GM20431 (cell line): ENCODE data around the gene GTF3C5.

ENCODE experiments used
- in situ Hi-C: fragments of 300-500 bp; cut with MseI, MboI; formaldehyde crosslinking; loops from one replicate; pipeline ENCODE4 v1.15.0; 2020; ENCODE audit warnings: low sequenced_read_pairs; ENCODE audit not compliant: unreplicated experiment

GTF3C5 gene

DNA sequence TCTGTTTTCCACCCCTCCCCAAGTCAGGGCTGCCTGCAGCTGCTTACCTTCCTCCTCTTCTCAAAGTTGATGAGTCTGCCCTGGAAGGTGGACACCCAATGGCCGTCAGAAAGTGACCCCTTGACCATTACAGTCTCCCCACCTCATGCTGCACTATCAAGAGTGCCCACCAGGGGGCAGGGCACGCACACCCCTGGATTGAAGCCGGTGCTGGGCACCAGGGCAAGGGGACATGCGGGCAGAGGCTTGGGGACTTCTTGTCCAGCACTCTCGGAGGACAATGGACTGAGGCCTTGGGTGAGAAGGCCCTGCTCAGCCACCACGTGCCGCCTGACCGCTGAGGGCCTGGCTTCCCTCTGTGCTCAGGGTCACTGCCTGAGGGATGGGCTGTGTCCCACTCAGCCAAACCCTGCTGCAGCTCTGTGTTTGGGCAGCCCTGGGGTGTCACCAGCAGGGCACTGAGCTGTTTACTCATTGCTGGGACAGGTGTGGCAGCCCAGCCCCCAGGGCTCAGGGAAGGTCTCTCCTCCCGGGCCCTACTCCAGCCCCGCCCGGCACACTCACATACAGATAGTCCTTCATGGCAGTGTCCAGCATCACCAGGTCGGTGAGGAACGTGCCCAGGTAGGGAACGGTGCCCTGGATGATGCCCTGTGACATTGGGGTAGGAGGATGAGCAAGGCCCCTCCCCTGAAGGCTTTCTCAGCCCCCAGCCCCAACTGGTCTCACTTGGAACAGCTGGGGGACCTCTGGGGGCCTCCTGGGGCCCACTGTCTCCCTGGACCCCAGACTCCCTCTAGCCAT, 72.6 kb downstream of the GTF3C5 start:
- in situ Hi-C loops, result no loop called here

DNA sequence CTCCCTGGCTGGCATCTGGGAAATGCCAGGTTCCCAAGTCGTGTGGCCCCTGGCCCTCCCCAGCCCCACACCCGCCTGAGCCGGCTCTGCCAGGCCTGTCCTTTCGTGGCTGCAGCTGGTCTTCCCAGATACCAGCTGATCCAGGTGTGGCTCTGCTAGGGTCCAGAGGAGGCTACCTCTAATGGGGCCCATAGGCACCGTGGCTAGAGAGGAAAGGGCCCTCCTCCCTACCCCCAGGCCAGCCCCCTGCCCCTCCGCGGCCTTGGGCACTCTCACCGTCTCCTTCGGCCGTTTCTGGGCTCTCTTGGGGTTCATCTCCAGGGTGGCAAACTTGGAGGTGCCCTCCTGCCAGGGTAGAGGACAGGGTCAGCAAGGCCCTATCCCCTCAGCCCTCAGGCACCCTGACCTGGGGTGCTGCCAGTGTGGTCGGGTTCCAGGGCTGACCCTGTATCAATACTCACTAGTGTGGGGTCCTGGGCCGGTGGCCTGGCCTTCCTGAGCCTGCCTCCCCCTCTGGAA, 73.2 kb downstream of the GTF3C5 start:
- in situ Hi-C loops, result no loop called here

DNA sequence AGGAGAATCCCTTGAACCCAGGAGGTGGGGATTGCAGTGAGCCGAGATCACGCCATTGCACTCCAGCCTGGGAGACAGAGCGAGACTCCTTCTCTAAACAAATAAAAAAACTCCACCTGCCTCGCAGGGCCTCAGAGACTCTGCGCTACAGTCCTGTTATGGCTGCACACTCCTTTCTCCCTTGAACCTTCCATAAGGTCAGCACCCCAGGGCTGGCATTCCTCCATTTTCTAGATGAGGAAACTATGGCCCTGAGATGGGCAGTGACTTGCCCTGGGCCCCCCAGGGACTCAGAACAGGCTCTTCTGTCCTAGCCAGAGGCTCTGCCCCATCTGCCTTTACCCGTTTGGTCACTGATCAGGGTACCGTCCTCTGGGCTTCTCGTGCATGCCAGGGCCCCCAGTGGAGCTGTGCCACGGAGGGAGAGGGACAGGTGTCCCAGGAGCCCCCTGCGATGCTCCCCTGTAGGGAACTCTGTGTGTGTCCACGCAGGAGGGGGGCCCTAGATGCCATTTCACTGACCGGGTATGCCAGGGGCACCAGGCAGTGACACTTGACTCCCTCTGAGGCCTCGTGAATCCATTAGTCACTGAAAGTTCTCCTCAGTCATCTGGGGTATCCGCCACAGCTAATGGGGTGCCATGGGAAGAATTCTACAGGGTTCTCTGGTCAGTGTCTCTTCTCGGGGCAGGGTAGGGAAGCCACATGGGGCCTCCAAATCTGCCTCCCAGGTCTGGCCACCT, 74.1 kb downstream of the GTF3C5 start:
- in situ Hi-C loops, result no loop called here

DNA sequence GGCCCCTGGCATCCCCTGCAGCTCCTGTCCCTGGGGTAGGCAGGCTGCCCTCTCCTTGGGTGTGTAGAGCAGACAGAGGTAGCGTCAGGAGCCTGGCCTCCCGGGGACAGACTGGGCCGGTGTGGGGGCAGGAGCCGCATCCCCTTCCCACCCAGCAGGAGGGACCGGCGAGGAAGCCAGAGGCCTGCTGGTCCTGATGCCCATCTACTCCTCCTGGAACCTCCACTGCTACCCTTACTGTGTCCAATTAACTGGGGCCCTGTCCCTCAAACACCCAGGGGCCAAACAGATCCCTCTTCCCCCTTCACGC, 74.6 kb downstream of the GTF3C5 start:
- in situ Hi-C loops, result no loop called here

DNA sequence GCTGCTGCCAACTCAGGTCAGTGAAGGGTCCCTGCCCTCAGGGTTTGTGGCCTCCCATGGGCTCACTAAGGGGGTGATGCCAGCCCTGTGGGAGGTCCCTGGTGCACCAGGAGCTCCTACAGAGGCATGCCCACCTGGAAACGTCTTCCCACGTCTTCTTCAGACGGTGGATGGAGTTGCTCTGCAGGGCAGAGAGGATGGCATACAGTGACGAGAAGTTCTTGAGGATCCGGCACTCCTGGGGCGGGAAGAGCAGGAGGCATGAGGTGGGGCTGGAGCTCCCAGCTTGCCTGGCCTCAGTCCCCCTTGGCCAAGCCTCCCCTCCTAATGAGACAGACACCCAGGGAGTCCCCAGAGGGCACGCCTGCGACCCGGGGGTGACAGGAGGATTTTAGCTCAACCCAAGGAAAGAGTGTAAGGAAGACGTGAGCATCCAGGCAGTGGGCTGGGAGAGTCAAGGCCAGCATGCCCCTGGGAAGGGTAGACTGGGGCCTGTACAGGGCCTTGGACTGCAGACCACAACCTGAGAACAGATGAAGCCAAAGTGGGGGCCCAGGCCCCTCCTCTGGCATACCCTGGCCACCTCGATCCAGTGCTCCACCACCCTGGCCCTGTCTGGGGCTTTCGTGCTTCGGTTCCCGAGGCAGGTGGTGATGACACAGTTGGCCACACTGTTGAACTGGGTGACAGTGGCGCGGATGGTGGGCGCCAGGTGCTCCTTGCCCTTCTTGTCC, 75.9 kb downstream of the GTF3C5 start:
- in situ Hi-C loops, result no loop called here

DNA sequence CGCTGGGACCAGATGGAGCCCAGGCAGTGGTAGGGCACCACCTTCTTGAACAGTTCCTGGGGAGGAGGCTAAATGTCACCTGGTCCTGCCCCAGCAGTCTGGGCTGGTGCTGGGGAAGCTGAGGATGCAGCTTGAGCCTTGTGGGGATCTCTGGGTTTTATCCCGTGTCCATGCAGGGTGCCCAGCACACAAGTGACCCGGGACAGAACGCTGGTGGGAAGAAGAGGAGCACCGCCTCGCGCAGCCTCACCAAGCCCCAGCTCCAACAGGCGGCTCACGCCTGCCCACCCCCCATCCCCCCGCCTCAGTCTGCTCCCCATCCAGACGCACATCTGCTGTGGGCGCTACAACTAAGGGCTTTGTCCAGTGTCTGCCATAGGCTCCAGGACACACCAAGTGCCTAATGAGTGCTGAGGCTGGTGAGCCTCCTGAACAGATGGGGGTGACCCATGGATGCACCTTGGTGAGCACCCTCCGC, 76.5 kb downstream of the GTF3C5 start:
- in situ Hi-C loops, result no loop called here
